BLaER1 (cell line): ENCODE results near the gene SCAPER.

Experiments used
- H3K27ac ChIP-seq: shearing (Covaris generic); formaldehyde crosslinking; 2 replicates; pipeline ENCODE4 v1.8.1; 2022
- H3K27me3 ChIP-seq: shearing (Covaris generic); formaldehyde crosslinking; 2 replicates; pipeline ENCODE4 v1.8.1; 2022
- H3K36me3 ChIP-seq: shearing (Covaris generic); formaldehyde crosslinking; 2 replicates; pipeline ENCODE4 v1.8.1; 2022
- H3K4me1 ChIP-seq: shearing (Covaris generic); formaldehyde crosslinking; 2 replicates; pipeline ENCODE4 v1.8.1; 2022
- H3K4me2 ChIP-seq: shearing (Covaris generic); formaldehyde crosslinking; 2 replicates; pipeline ENCODE4 v1.8.1; 2022
- H3K4me3 ChIP-seq: shearing (Covaris generic); formaldehyde crosslinking; 2 replicates; pipeline ENCODE4 v1.8.1; 2022
- H3K9ac ChIP-seq: shearing (Covaris generic); formaldehyde crosslinking; 2 replicates; pipeline ENCODE4 v1.8.1; 2022
- H3K9me3 ChIP-seq: shearing (Covaris generic); formaldehyde crosslinking; 2 replicates; pipeline ENCODE4 v1.8.1; 2022
- H4K20me1 ChIP-seq: shearing (Covaris generic); formaldehyde crosslinking; 2 replicates; pipeline ENCODE4 v1.8.1; 2022
- Cebpa-rat ChIP-seq: shearing (Covaris generic); IDR thresholded peaks from 2 replicates; pipeline ENCODE4 v1.8.1; 2022

The SCAPER gene

DNA sequence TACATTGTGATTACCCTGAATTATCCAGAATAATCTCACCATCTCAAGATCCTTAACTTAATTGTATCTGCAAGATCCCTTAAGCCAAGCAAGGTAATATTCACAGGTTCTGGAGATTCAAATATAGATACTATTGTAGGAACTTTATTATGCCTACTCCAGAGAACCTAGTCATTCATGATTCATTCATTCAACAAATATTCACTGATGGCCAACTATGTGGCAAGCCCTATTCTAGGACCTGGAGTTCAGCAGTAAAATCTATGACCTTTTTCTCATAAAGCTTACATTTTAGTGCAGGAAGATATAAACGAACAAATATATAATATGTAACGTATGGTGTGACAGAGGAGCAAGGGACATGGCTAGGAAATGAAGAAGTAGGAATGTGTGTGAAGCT, 519.0 kb downstream of the SCAPER start:
- H3K9me3 ChIP-seq: no peaks in the 10 kb centered on the region
- no peak overlapping the region for H3K9ac ChIP-seq
- no peak for TF ChIP-seq Cebpa-rat

DNA sequence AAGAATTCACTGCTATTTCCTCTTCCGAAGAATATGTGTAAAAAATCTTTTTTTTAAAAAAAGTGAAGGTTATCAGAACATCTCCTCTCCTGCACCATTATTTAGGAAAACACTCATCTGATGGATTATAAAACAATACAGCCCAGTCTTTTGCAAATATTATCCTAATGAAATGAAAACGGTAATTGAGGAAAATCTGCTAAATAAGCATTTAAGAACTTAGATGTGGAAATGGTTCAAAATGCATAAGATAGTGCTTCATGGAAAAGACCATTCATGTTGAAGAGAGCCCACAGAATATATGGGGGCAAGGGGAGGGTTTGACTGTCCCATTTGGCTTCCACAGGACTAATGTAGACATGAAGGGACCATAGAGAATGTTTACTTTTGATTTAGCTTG, 520.7 kb downstream of the SCAPER start:
- no peak overlapping the region for H3K4me3 ChIP-seq
- no peaks in the 10 kb centered on the region for H3K4me1 ChIP-seq
- no peak overlapping the region for H3K27ac ChIP-seq
- H3K36me3 ChIP-seq: no peaks in the 10 kb centered on the region
- H3K9ac ChIP-seq: no peak overlapping the region
- no peaks in the 10 kb centered on the region for H4K20me1 ChIP-seq
- H3K4me2 ChIP-seq: no peak overlapping the region
- TF ChIP-seq Cebpa-rat: no peak
- H3K9me3 ChIP-seq: no peaks in the 10 kb centered on the region
- no peaks in the 10 kb centered on the region for H3K27me3 ChIP-seq

More for the DNA sequence above, 519.0 kb downstream of the SCAPER start:
- no peaks in the 10 kb centered on the region for H3K27me3 ChIP-seq
- H4K20me1 ChIP-seq: no peaks in the 10 kb centered on the region
- H3K27ac ChIP-seq: no peak overlapping the region
- H3K36me3 ChIP-seq: no peaks in the 10 kb centered on the region
- no peaks in the 10 kb centered on the region for H3K4me1 ChIP-seq
- H3K4me2 ChIP-seq: no peak overlapping the region
- no peak overlapping the region for H3K4me3 ChIP-seq

- Histone ChIP-seq H3K4me1 (no peaks in the 10 kb centered on the region), H3K27ac (no peak overlapping the region), H3K9me3 (no peaks in the 10 kb centered on the region), H3K27me3 (no peaks in the 10 kb centered on the region), H3K4me2 (no peak overlapping the region), H4K20me1 (no peaks in the 10 kb centered on the region), H3K9ac (no peak overlapping the region), H3K4me3 (no peak overlapping the region), H3K36me3 (no peaks in the 10 kb centered on the region)
- no peak for TF ChIP-seq Cebpa-rat
Observed at GRCh38 chr15:76382987-76383728, 522.0 kb downstream of the SCAPER start.

- no peaks in the 10 kb centered on the region for H3K9me3 ChIP-seq
- H3K27ac ChIP-seq: no peak overlapping the region
- H3K9ac ChIP-seq: no peak overlapping the region
- no peak overlapping the region for H3K4me2 ChIP-seq
- no peaks in the 10 kb centered on the region for H3K4me1 ChIP-seq
- TF ChIP-seq Cebpa-rat: no peak
- no peaks in the 10 kb centered on the region for H3K36me3 ChIP-seq
- H4K20me1 ChIP-seq: no peaks in the 10 kb centered on the region
- H3K27me3 ChIP-seq: no peaks in the 10 kb centered on the region
- no peak overlapping the region for H3K4me3 ChIP-seq
Observed at GRCh38 chr15:76381366-76381765, 523.8 kb downstream of the SCAPER start.

DNA sequence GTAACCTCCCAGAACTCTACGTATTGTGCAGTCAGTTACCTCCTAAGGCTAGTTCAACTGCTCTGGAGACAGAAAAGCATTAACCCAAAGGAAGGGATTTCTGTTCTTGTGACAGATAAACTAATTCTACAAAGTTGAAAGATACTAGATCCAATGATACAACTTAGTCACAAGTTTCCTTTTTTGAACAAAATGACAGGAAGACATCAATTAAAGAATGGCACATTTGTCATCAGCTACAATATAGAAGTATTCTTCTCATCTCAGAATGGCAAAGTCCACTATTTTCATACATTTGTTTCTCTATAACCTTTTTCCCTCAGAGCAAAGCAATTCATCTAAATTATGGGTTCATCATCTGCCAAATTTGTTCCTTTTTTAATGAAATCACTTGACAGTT, 524.9 kb downstream of the SCAPER start:
- no peaks in the 10 kb centered on the region for H3K4me1 ChIP-seq
- H3K9ac ChIP-seq: no peak overlapping the region
- H3K36me3 ChIP-seq: no peaks in the 10 kb centered on the region
- TF ChIP-seq Cebpa-rat: no peak
- no peak overlapping the region for H3K27ac ChIP-seq
- no peaks in the 10 kb centered on the region for H3K27me3 ChIP-seq
- H3K4me2 ChIP-seq: no peak overlapping the region
- no peak overlapping the region for H3K4me3 ChIP-seq
- H4K20me1 ChIP-seq: no peaks in the 10 kb centered on the region
- no peaks in the 10 kb centered on the region for H3K9me3 ChIP-seq

GRCh38 chr15:76378691-76379090, 526.4 kb downstream of the SCAPER start:
- H3K27ac ChIP-seq: no peak overlapping the region
- H3K4me2 ChIP-seq: no peak overlapping the region
- H3K4me3 ChIP-seq: no peak overlapping the region
- no peaks in the 10 kb centered on the region for H3K9me3 ChIP-seq
- no peaks in the 10 kb centered on the region for H3K4me1 ChIP-seq
- no peak overlapping the region for H3K9ac ChIP-seq
- H4K20me1 ChIP-seq: no peaks in the 10 kb centered on the region
- no peaks in the 10 kb centered on the region for H3K27me3 ChIP-seq
- 0 out of 2 replicates have a peak, but pooled peaks cover 6% of the 10 kb centered on the region for H3K36me3 ChIP-seq
- TF ChIP-seq Cebpa-rat: no peak

- Histone ChIP-seq H3K4me2 (no peak overlapping the region), H3K27me3 (no peaks in the 10 kb centered on the region), H4K20me1 (no peaks in the 10 kb centered on the region), H3K36me3 (0 out of 2 replicates have a peak, but pooled peaks cover 6% of the 10 kb centered on the region), H3K9ac (no peak overlapping the region), H3K4me3 (no peak overlapping the region), H3K27ac (no peak overlapping the region), H3K9me3 (no peaks in the 10 kb centered on the region), H3K4me1 (no peaks in the 10 kb centered on the region)
- no peak for TF ChIP-seq Cebpa-rat
Observed at GRCh38 chr15:76377751-76378150, 527.4 kb downstream of the SCAPER start.

DNA sequence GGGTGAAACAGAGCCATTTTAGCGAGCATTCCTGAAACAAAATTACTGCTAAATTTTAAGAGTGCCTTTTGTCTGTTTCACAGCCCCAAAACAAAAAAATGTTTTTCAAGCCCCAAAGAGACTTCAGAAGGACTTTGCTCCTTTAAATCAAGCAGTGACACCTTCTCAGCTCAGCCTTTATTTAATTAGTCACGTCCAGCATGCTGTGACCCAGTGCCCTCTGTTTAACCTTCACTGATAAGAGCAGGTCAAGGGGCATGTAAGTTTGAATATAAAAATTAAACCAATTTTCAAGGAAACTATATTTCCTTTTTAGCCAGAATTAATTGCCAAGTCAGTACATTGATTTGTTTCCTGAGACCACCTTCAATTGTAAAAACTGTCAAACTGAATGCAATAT, 527.9 kb downstream of the SCAPER start:
- Histone ChIP-seq H3K27ac (no peak overlapping the region), H3K9me3 (no peaks in the 10 kb centered on the region), H3K27me3 (no peaks in the 10 kb centered on the region), H3K36me3 (0 out of 2 replicates have a peak, but pooled peaks cover 6% of the 10 kb centered on the region), H3K4me1 (no peaks in the 10 kb centered on the region), H3K9ac (no peak overlapping the region), H3K4me2 (no peak overlapping the region), H4K20me1 (no peaks in the 10 kb centered on the region), H3K4me3 (no peak overlapping the region)
- TF ChIP-seq Cebpa-rat: no peak

- no peaks in the 10 kb centered on the region for H4K20me1 ChIP-seq
- TF ChIP-seq Cebpa-rat: no peak
Observed at GRCh38 chr15:76376816-76377215, 528.3 kb downstream of the SCAPER start.

DNA sequence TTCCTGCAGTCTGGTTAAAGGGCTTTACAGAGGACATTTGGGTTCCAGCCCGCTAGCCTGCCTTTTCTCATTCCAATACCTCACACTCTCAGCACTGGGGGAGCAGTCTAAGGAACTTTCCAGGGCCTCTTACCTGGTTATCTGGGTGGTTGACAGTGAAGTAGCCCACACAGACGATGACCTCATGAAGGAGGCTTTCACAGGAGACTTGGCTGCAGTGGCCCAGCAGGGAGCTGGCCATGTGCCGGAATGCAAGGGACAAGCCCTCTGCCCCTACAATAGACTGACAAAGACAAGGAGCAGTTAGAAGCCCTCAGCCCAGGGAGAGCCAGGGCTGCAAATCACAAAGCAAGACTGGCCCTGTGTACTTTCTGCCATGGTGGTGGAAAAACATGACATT, 529.1 kb downstream of the SCAPER start:
- H3K27ac ChIP-seq: no peak overlapping the region
- no peaks in the 10 kb centered on the region for H3K4me1 ChIP-seq
- H3K27me3 ChIP-seq: no peaks in the 10 kb centered on the region
- no peak overlapping the region for H3K9ac ChIP-seq
- H3K4me2 ChIP-seq: no peak overlapping the region
- no peaks in the 10 kb centered on the region for H3K9me3 ChIP-seq
- TF ChIP-seq Cebpa-rat: no peak
- H3K36me3 ChIP-seq: 0 out of 2 replicates have a peak, but pooled peaks cover 6% of the 10 kb centered on the region
- H4K20me1 ChIP-seq: no peaks in the 10 kb centered on the region
- no peak overlapping the region for H3K4me3 ChIP-seq

More at GRCh38 chr15:76376816-76377215, 528.3 kb downstream of the SCAPER start:
- Histone ChIP-seq H3K27me3 (no peaks in the 10 kb centered on the region), H3K4me1 (no peaks in the 10 kb centered on the region), H3K9me3 (no peaks in the 10 kb centered on the region), H3K9ac (no peak overlapping the region), H3K4me3 (no peak overlapping the region), H3K27ac (no peak overlapping the region), H3K4me2 (no peak overlapping the region), H3K36me3 (0 out of 2 replicates have a peak, but pooled peaks cover 6% of the 10 kb centered on the region)
